Right kidney (tissue), 1 donor: ENCODE data around the gene TBC1D10B.
"Not testable (repeated sequence)": the region's sequence is repeated elsewhere in the genome, so short reads cannot be mapped to it uniquely, and the experiment has no call there.

ENCODE experiments used
- DNase-seq: peaks from one replicate; pipeline ENCODE4 v3.0.0-alpha.2; 2016

Gene TBC1D10B

GRCh38 chr16:30335598-30336474 is 34.5 kb downstream of the TBC1D10B start:
- no peak for DNase-seq

GRCh38 chr16:30335028-30335597 is 35.2 kb downstream of the TBC1D10B start:
- peak; percentile 97 for DNase-seq

DNA sequence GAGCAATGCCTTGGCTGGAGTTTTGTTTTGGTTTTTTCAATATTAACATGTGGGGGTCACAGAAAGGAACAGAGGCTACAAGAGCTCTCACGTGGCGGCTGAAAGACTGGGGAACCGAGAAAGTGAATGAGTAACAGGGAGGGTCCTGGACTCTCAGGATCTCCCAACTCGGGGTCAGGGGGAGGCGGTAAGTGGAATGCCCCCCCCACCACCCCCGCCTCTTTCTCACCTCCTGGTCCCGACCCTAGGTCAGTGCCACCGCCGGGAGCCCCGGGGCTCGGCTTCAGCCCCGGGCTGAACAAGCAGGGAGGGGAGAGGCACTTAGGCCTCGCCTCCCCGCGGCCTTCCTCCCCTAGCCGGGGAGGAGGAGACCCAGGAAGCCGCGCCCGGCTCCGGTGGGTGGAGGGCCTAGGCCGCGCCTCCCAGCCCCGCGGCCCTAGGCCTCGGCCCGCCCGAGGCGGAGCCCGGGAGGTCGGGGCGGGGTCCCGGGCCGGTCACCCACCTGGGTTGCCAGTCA is 35.8 kb downstream of the TBC1D10B start:
- DNase-seq: peak; percentile 65

- not testable (repeated sequence) for DNase-seq
Observed at GRCh38 chr16:30324220-30324619, 46.1 kb downstream of the TBC1D10B start.

- DNase-seq: not testable (repeated sequence)
Observed at GRCh38 chr16:30318647-30319046, 51.6 kb downstream of the TBC1D10B start.

DNA sequence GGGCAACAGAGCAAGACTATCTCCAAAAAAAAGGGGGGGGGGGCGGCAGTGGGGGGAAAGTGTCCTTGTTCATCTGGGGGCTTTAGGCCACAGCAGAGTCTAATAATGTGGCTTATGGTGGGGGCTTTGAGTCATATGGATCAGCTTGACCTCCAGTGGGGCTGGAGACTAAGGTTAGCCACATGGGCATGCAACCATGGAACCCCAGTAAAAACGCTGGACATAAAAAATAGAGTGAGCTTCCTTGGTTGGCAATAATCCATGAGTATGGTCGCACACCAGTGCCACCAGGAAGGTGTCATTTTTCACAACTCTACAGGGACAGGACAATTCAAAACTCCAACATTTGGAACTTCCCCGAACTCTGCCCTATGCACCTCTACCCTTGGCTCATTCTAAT is 59.4 kb downstream of the TBC1D10B start:
- DNase-seq: not testable (repeated sequence)

DNA sequence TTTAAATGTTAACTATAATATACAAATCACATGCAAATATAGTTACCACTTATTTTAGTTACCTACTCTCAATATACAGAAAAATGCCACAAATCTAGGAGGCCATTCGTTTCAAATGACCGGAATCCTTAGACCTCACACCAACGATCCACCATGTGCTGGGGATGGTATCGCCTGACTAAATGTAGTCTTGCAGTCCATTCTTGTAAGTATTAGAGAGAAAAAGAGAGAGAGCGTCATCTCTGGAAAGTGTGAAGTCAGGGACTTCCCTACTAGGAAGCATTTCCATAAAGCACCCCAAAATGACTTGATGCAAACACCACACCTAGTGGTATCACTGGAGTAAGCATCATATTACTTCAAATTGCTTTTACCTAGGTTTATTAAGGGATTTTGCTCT is 61.0 kb downstream of the TBC1D10B start:
- not testable (repeated sequence) for DNase-seq
